Measurements from ENCODE around the gene CALM3. TPM values are rescaled to one million over a fixed set of nuclear protein-coding genes. Genes with fewer than 3 reads are reported as not detected.
A peak's percentile ranks its signal among the peaks of the same experiment; 100 is the strongest.

Gene CALM3
- total and polyA plus RNA-seq, 7 donors, result 127 to 375 (median 183) TPM

- Histone ChIP-seq H3K36me3 (peaks cover 0 to 11% (median 3%) of the 10 kb centered on the region in 4 donors), H3K9me3 (no peaks in the 10 kb centered on the region), H3K27me3 (peaks cover 0 to 3% (median 0%) of the 10 kb centered on the region in 3 donors), H3K4me1 (peaks cover 0 to 17% (median 14%) of the 10 kb centered on the region in 4 donors), H3K27ac (peak overlapping the region in 2 of 4 donors; percentile 62 to 68), H3K4me3 (no peak overlapping the region)
- no peak for DNase-seq
- no peak for TF ChIP-seq CTCF (IDR thresholded peaks at IDR 0.05)
- TF ChIP-seq POLR2AphosphoS5 (IDR thresholded peaks at IDR 0.05), result no peak
- TF ChIP-seq POLR2A (IDR thresholded peaks at IDR 0.05), result no peak
- TF ChIP-seq EP300 (IDR thresholded peaks at IDR 0.05), result no peak
- 80 to 85% methylated on average over 3 of the region's 3 CpGs for WGBS, 2 donors
- intact Hi-C loops (cut with DNase I), result no loop called here
Measured at GRCh38 chr19:46646402-46646801, 45.3 kb downstream of the CALM3 start.

GRCh38 chr19:46648060-46648960 lies 47.2 kb downstream of the CALM3 start:
- no peak overlapping the region for H3K4me3 ChIP-seq
- H3K27me3 ChIP-seq, result peaks cover 0 to 3% (median 0%) of the 10 kb centered on the region in 3 donors
- 33 to 46% methylated on average over 63 of the region's 63 CpGs for WGBS, 2 donors
- peaks cover 0 to 25% (median 22%) of the 10 kb centered on the region in 4 donors for H3K4me1 ChIP-seq
- TF ChIP-seq POLR2AphosphoS5 (IDR thresholded peaks at IDR 0.05), result peak in 1 of 4 donors; percentile 6
- TF ChIP-seq POLR2A (IDR thresholded peaks at IDR 0.05), result no peak
- H3K36me3 ChIP-seq, result peaks cover 0 to 24% (median 9%) of the 10 kb centered on the region in 4 donors
- no peak for DNase-seq
- peak overlapping the region in 3 of 4 donors; percentile 27 to 39 (median 27) for H3K27ac ChIP-seq
- intact Hi-C loops (cut with DNase I), result no loop called here
- no peaks in the 10 kb centered on the region for H3K9me3 ChIP-seq

GRCh38 chr19:46648961-46649960 lies 48.1 kb downstream of the CALM3 start:
- Histone ChIP-seq H3K27ac (peak overlapping the region in 2 of 4 donors; percentile 37 to 39), H3K9me3 (no peaks in the 10 kb centered on the region), H3K36me3 (peaks cover 0 to 24% (median 9%) of the 10 kb centered on the region in 4 donors), H3K27me3 (peaks cover 0 to 3% (median 0%) of the 10 kb centered on the region in 3 donors), H3K4me1 (peaks cover 0 to 33% (median 31%) of the 10 kb centered on the region in 4 donors), H3K4me3 (no peak overlapping the region)
- intact Hi-C loops (cut with DNase I), result no loop called here
- DNase-seq, result no peak
- TF ChIP-seq EP300 (IDR thresholded peaks at IDR 0.05) (no peak), POLR2AphosphoS5 (IDR thresholded peaks at IDR 0.05) (no peak), CTCF (IDR thresholded peaks at IDR 0.05) (no peak), POLR2A (IDR thresholded peaks at IDR 0.05) (no peak)
- 32 to 50% methylated on average over 144 of the region's 144 CpGs for WGBS, 2 donors

- H3K4me3 ChIP-seq, result no peak overlapping the region
- intact Hi-C loops (cut with DNase I), result no loop called here
- peak overlapping the region in 2 of 4 donors; percentile 30 to 37 for H3K27ac ChIP-seq
- H3K9me3 ChIP-seq, result no peaks in the 10 kb centered on the region
- no peak for TF ChIP-seq CTCF (IDR thresholded peaks at IDR 0.05)
- no peak for TF ChIP-seq EP300 (IDR thresholded peaks at IDR 0.05)
- no peak for TF ChIP-seq POLR2A (IDR thresholded peaks at IDR 0.05)
- no peak for TF ChIP-seq POLR2AphosphoS5 (IDR thresholded peaks at IDR 0.05)
- peaks cover 0 to 34% (median 30%) of the 10 kb centered on the region in 4 donors for H3K4me1 ChIP-seq
- peaks cover 0 to 24% (median 9%) of the 10 kb centered on the region in 4 donors for H3K36me3 ChIP-seq
- WGBS, 2 donors, result 78 to 86% methylated on average over 7 of the region's 7 CpGs
- peaks cover 0 to 3% (median 0%) of the 10 kb centered on the region in 3 donors for H3K27me3 ChIP-seq
- no peak for DNase-seq
Measured at GRCh38 chr19:46650445-46650844, 49.3 kb downstream of the CALM3 start.

All from sigmoid colon (tissue), 7 donors.